MM.1S (cell line): ENCODE results near the gene USP49.

Experiments
- EZH2 ChIP-seq: fragments of 300-600 bp; sonication (generic); optimal IDR thresholded peaks from 2 replicates; pipeline ENCODE3; 2017; ENCODE audit warnings: low read depth, mild to moderate bottlenecking, antibody characterized with exemption, low read length, mixed read lengths
- EZH2phosphoT487 ChIP-seq: fragments of 300-600 bp; sonication (generic); IDR thresholded peaks from 2 replicates; pipeline ENCODE4 v1.6.1; 2018; ENCODE audit warnings: antibody characterized with exemption, low read length
- TF ChIP-seq, protein P1 (sequence below): fragments of 300-600 bp; sonication (generic); IDR thresholded peaks from 2 replicates; pipeline ENCODE4 v1.5.1; 2016; ENCODE audit warnings: antibody characterized with exemption, low read length, mixed read lengths

- TF ChIP-seq, protein P1, sequence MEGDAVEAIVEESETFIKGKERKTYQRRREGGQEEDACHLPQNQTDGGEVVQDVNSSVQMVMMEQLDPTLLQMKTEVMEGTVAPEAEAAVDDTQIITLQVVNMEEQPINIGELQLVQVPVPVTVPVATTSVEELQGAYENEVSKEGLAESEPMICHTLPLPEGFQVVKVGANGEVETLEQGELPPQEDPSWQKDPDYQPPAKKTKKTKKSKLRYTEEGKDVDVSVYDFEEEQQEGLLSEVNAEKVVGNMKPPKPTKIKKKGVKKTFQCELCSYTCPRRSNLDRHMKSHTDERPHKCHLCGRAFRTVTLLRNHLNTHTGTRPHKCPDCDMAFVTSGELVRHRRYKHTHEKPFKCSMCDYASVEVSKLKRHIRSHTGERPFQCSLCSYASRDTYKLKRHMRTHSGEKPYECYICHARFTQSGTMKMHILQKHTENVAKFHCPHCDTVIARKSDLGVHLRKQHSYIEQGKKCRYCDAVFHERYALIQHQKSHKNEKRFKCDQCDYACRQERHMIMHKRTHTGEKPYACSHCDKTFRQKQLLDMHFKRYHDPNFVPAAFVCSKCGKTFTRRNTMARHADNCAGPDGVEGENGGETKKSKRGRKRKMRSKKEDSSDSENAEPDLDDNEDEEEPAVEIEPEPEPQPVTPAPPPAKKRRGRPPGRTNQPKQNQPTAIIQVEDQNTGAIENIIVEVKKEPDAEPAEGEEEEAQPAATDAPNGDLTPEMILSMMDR = no peak
- TF ChIP-seq EZH2 = no peak
- no peak for TF ChIP-seq EZH2phosphoT487
These were observed 37.2 kb upstream of the USP49 start for GRCh38 chr6:41932378-41932777.
